Prostate gland (tissue), 2 donors: Measurements from ENCODE around the gene MRPS18A. TPM values are rescaled to one million over a fixed set of nuclear protein-coding genes. Genes with fewer than 3 reads are reported as not detected.

Experiments used
- DNase-seq: peaks from one replicate; pipeline ENCODE4 v3.0.0-alpha.2; 2019; ENCODE audit warnings: low spot score
- H3K27ac ChIP-seq, 2 donors: fragments of 200-600 bp; sonication (generic); 2 replicates each; pipeline ENCODE4 v1.5.1; 2017 to 2019
- H3K27me3 ChIP-seq: fragments of 200-600 bp; sonication (generic); replicated peaks from 2 replicates; pipeline ENCODE4 v1.5.1; 2019; ENCODE audit not compliant: insufficient read depth
- H3K36me3 ChIP-seq, 2 donors: fragments of 200-600 bp; sonication (generic); 1 replicate in 1 of 2; 2 replicates in 1 of 2; pipeline versions ENCODE4 v1.5.1 to v1.8.1; 2017 to 2019
- H3K4me1 ChIP-seq: fragments of 200-600 bp; sonication (generic); replicated peaks from 2 replicates; pipeline ENCODE4 v1.5.1; 2019
- H3K4me3 ChIP-seq, 2 donors: fragments of 200-600 bp; sonication (generic); 2 replicates each; pipeline ENCODE4 v1.5.1; 2017 to 2019
- H3K9me3 ChIP-seq: fragments of 200-600 bp; sonication (generic); 2 replicates; pipeline ENCODE4 v1.5.1; 2017
- CTCF ChIP-seq, 4 experiments: fragments of 200-600 bp in 2 of 4; fragments of 450-650 bp in 2 of 4; sonication (generic) in 2 of 4; IDR thresholded peaks; 1 replicate in 3 of 4; 2 replicates in 1 of 4; pipeline ENCODE4 v1.5.1; 2016 to 2019; ENCODE audit warnings: antibody characterized with exemption in 4 of 4, mild to moderate bottlenecking in 2 of 4, moderate library complexity in 2 of 4
- POLR2A ChIP-seq: fragments of 450-650 bp; IDR thresholded peaks from one replicate; pipeline ENCODE4 v1.6.1; 2016; ENCODE audit warnings: antibody characterized with exemption, mild to moderate bottlenecking
- POLR2AphosphoS5 ChIP-seq: sonication (generic); formaldehyde crosslinking; IDR thresholded peaks from one replicate; pipeline ENCODE4 v1.6.1; 2017; ENCODE audit warnings: antibody characterized with exemption
- WGBS: methylation state at CpG from one replicate; pipeline ENCODE4 v1.1.5; 2018; 5-methylcytosine and 5-hydroxymethylcytosine counted together
- intact Hi-C: fragments of 100-400 bp; cut with DNase I; formaldehyde crosslinking; loops from one replicate; pipeline ENCODE4 v1.14.2; 2022
- total RNA-seq, 2 donors: library from RNA; depleted of rRNA; stranded (reverse); fragments of >200 nt; gene quantifications; one replicate each; pipeline ENCODE4 v1.1.0, GENCODE V29; 2016

Gene MRPS18A
- total RNA-seq, 2 donors from 2014 or later: 56.6 to 56.9 TPM

- peaks cover 3 to 11% of the 10 kb centered on the region in 2 donors for H3K36me3 ChIP-seq
- no peaks in the 10 kb centered on the region for H3K9me3 ChIP-seq
- no peak for DNase-seq
- peaks cover 2% of the 10 kb centered on the region for H3K4me1 ChIP-seq
- no peaks in the 10 kb centered on the region for H3K27me3 ChIP-seq
- intact Hi-C loops: no loop called here
- WGBS: 88% methylated on average over 2 of the region's 2 CpGs
- H3K4me3 ChIP-seq: no peak overlapping the region
- no peak for TF ChIP-seq POLR2A
- no peak for TF ChIP-seq POLR2AphosphoS5
- no peak for TF ChIP-seq CTCF (IDR thresholded peaks at IDR 0.05)
- H3K27ac ChIP-seq: no peak overlapping the region
These were observed 13.3 kb downstream of the MRPS18A start for GRCh38 chr6:43674291-43674690.

- TF ChIP-seq CTCF (IDR thresholded peaks at IDR 0.05) (no peak), POLR2AphosphoS5 (no peak), POLR2A (no peak)
- H3K9me3 ChIP-seq: no peaks in the 10 kb centered on the region
- no peaks in the 10 kb centered on the region for H3K27me3 ChIP-seq
- H3K4me1 ChIP-seq: peaks cover 3% of the 10 kb centered on the region
- DNase-seq: no peak
- intact Hi-C loops: no loop called here
- no peak overlapping the region for H3K27ac ChIP-seq
- H3K36me3 ChIP-seq: peaks cover 3 to 11% of the 10 kb centered on the region in 2 donors
- no peak overlapping the region for H3K4me3 ChIP-seq
- 51% methylated on average over 15 of the region's 15 CpGs for WGBS
These were observed 14.0 kb downstream of the MRPS18A start for GRCh38 chr6:43673444-43674084.

GRCh38 chr6:43671801-43672690 is 15.5 kb downstream of the MRPS18A start:
- H3K4me1 ChIP-seq: peaks cover 15% of the 10 kb centered on the region
- TF ChIP-seq CTCF (IDR thresholded peaks at IDR 0.05) (no peak), POLR2A (no peak), POLR2AphosphoS5 (no peak)
- no peak for DNase-seq
- no peaks in the 10 kb centered on the region for H3K9me3 ChIP-seq
- intact Hi-C loops: no loop called here
- 76% methylated on average over 16 of the region's 16 CpGs for WGBS
- H3K27ac ChIP-seq: peak overlapping the region in 1 of 2 donors; percentile 73
- H3K36me3 ChIP-seq: peaks cover 3 to 4% of the 10 kb centered on the region in 2 donors
- H3K4me3 ChIP-seq: no peak overlapping the region
- H3K27me3 ChIP-seq: no peaks in the 10 kb centered on the region

- H3K27ac ChIP-seq: peak overlapping the region in 1 of 2 donors; percentile 73
- 89% methylated on average over 8 of the region's 8 CpGs for WGBS
- H3K4me1 ChIP-seq: peaks cover 15% of the 10 kb centered on the region
- no peak for TF ChIP-seq POLR2A
- no peak for TF ChIP-seq POLR2AphosphoS5
- no peak for TF ChIP-seq CTCF (IDR thresholded peaks at IDR 0.05)
- no peaks in the 10 kb centered on the region for H3K36me3 ChIP-seq
- H3K27me3 ChIP-seq: no peaks in the 10 kb centered on the region
- H3K9me3 ChIP-seq: no peaks in the 10 kb centered on the region
- intact Hi-C loops: no loop called here
- DNase-seq: no peak
- H3K4me3 ChIP-seq: no peak overlapping the region
These were observed 16.4 kb downstream of the MRPS18A start for GRCh38 chr6:43671011-43671800.
